ENCODE measurements around the gene STAM.

DNA sequence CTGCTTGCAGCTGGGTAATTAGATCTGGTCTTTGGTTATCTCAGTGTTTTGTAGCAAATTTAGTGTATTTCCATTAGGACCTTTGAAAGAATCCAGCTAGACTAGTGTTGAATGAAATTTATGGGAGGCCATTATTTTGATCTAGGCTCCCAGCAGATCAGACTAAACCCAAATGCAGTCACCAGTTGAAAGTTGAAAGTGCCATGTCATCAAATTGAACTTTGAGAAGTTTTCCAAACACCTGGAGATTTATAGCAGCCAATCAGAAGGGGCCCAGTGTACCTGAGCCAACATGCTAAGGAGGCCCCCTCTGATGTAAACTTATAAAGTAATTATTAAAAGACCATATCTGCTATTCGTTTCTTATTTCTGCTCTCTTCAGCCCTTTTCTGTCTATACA is 96.7 kb downstream of the STAM start:
- TF ChIP-seq, protein P1, sequence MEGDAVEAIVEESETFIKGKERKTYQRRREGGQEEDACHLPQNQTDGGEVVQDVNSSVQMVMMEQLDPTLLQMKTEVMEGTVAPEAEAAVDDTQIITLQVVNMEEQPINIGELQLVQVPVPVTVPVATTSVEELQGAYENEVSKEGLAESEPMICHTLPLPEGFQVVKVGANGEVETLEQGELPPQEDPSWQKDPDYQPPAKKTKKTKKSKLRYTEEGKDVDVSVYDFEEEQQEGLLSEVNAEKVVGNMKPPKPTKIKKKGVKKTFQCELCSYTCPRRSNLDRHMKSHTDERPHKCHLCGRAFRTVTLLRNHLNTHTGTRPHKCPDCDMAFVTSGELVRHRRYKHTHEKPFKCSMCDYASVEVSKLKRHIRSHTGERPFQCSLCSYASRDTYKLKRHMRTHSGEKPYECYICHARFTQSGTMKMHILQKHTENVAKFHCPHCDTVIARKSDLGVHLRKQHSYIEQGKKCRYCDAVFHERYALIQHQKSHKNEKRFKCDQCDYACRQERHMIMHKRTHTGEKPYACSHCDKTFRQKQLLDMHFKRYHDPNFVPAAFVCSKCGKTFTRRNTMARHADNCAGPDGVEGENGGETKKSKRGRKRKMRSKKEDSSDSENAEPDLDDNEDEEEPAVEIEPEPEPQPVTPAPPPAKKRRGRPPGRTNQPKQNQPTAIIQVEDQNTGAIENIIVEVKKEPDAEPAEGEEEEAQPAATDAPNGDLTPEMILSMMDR (conservative IDR thresholded peaks at IDR 0.05; ENCODE audit: low read length) = no peak
- no peak for TF ChIP-seq EZH2phosphoT487 (IDR thresholded peaks at IDR 0.05; ENCODE audit: borderline replicate concordance, low read depth, low read length)
